Stimulated activated CD4-positive, alpha-beta T cell treated with anti-CD3 and anti-CD28 coated beads, Interleukin-12 subunit alpha, Interleukin-12 subunit beta, amount 100 ng/mL, for 4 hours (primary cell): Measurements from ENCODE around the gene LRRN1.
"Not testable (repeated sequence)": the region's sequence is repeated elsewhere in the genome, so short reads cannot be mapped to it uniquely, and the experiment has no call there.

Source experiments
- DNase-seq: peaks from one replicate; pipeline ENCODE4 v3.0.0-alpha.2; 2020

LRRN1 gene

DNA sequence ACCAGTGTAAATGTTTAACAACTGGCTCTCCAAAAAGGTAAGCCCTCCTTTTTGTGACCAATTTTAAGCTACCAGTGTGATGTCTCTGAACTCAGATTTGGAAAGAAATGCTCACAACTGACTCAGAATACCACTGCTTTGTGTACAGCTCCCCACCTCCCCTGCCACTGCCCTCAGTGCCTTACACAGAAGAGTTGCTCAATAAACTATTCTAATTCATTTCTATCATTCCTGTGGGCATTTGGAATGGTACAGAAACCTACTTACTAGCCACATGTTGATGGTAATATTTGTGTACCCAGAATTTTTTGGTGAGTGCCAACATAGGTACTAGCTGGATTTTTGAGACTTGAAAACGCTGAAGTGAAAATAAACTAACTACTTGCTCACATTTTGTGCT lies 16.0 kb downstream of the LRRN1 start:
- DNase-seq: no peak

DNA sequence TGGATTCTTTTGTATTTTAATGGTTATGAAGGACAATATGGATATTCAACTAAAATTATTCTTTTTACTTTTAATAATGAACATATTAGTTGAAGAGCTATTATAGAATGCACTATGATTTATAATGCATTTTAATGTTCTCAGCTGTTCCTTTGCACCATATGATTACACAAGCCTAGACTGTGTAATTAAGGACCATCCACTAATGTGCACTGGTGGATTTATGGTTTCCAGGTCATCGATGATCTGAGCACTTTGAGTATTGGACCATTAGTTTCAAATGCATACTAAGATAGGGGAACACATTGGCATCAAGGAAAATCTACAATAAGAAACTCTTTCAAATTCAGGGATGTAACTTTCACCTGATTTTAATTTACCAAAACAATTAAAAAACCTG lies 16.8 kb downstream of the LRRN1 start:
- DNase-seq: no peak

DNA sequence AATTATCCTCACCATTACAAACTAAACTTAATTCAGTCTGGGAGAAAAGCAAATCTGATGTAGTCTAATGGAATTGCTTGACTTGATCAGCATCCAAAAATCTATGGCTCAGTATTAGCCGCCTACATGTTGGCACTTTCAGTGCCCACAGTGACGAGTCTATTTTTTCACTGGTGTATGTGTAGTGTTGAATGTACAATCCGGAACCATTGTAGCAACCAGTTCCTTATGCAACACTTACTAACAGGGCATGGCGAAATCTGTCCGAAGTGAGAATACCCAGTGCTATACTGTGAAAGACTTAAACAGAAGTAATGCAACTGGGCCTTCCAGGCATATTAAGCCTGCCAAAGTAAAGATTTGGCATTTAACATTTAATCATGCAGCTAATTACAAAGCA lies 18.6 kb downstream of the LRRN1 start:
- DNase-seq: no peak

DNA sequence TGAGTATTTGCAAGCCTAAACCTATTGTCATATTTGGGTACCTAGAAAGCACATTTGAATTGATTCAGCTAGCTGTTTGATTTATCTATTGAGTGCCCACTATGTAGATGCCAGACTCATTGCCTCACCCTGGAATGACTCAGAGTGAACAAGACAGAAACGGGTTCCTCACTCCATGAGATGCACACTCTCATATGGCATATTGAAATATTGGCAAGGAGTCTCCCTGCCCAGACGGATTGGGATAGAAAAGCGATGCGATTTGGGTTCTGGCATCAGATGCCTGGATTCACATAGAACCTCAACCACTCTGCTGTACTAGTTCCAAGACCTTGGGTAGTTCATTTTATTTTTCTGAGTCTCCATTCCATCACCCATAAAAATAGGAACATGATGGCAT lies 22.5 kb downstream of the LRRN1 start:
- DNase-seq: no peak

DNA sequence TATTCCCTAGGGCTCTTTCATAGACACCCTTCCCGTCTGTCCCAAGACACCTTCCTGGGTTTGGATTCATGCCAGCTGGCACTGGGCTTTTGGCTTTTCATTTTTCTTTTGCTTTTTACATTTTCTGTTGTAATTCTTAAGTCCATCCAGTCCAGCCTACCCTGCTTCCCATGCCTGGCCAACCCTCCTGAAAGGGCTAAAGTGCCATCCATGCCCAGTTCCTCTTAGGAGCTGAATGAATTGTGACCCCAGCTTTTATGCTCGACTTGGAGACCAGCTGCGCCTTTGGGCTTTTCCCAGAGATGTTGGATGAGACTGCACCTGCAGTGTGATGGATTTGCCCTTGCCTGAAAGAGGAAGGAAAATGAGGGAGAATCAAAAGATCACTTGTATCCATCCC lies 25.8 kb downstream of the LRRN1 start:
- no peak for DNase-seq

DNA sequence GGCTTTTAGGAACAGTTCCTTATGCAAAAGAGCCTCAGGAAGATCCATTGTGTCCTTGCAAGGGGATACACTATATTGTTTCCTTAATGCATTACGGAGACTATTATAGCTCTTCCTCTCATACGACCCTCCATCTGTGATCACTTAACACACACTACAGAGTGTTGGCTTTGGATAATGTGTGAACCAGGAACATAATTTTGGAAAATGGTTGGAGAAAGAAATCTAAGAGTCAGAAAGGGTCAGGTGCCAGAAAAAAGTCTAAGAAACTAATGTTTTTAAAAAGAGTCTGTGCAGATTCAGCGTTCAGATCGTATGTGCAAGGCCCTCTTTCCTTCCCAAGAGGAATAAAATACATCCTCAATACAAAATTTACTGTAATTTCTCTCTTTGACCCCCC lies 27.3 kb downstream of the LRRN1 start:
- DNase-seq: no peak

DNA sequence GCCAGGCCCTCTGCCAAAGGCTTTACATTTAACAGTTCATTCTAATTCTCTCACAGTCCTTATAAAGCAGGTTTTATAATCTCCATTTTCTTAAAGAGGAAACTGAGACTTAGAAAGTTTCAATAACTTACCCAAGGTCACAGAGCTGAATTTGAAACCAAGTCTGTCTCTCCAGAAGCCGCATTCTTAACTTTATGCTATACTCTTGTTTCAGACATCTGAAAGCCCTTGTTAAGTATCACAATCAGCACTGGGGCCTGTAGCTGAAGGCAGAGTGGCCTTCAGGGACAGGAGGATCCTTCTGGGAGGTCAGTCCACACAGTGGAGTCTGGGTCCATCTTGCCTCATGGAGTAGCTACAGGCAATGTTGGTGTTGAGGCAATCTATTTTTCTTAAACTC lies 27.9 kb downstream of the LRRN1 start:
- no peak for DNase-seq

DNA sequence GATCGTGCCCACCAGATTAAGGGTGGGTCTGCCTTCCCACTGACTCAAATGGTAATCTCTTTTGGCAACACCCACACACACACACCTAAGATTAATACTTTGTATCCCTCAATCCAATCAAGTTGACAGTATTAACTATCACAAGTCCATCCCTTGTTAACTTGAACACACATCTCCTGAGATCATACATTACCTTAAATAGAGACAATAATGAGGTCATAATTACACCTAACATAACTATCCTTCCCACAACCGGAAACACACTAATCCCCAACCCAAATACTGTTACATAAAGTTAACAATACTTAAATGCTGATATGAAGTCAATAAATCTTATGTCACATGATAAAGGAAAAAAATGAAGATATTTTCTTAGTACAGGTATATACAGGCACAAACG lies 29.2 kb downstream of the LRRN1 start:
- not testable (repeated sequence) for DNase-seq

DNA sequence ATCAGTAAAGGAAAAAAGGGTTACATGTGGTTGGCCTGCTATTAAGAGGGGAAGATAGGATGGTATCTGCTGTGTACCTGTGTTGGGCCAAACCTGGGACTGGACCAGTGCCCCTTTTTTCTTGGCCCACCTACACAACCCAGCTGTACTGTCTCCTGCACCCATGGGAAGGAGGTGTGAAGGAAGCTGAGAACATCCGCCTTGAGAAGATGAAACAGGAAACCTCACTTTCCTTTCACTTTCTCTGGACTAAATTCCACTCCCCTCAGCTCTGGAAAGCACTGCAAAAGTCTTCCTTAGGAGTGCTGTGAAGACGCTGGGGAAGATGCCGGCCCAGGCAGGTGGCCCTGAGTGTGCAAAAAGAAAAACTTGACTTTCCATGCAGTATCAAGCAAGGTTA lies 37.6 kb downstream of the LRRN1 start:
- no peak for DNase-seq

DNA sequence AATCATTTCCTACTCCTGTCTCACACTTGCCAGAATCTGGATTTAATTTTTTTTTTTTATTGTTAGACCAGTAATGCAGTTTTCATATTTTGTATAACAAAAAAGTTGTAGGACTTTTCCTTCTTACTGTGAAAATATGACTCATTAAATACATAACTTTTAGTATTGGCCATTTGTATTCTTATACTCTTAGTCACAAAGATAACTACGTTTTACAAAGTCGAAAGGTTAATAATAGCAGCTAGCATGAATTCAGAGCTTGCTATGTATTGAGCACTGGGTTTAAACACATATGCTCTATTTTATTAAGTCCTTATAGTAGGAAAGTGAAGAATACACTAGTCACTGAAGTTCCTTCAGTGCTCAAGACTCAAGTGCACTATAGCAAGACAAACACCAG lies 43.1 kb downstream of the LRRN1 start:
- DNase-seq: no peak

DNA sequence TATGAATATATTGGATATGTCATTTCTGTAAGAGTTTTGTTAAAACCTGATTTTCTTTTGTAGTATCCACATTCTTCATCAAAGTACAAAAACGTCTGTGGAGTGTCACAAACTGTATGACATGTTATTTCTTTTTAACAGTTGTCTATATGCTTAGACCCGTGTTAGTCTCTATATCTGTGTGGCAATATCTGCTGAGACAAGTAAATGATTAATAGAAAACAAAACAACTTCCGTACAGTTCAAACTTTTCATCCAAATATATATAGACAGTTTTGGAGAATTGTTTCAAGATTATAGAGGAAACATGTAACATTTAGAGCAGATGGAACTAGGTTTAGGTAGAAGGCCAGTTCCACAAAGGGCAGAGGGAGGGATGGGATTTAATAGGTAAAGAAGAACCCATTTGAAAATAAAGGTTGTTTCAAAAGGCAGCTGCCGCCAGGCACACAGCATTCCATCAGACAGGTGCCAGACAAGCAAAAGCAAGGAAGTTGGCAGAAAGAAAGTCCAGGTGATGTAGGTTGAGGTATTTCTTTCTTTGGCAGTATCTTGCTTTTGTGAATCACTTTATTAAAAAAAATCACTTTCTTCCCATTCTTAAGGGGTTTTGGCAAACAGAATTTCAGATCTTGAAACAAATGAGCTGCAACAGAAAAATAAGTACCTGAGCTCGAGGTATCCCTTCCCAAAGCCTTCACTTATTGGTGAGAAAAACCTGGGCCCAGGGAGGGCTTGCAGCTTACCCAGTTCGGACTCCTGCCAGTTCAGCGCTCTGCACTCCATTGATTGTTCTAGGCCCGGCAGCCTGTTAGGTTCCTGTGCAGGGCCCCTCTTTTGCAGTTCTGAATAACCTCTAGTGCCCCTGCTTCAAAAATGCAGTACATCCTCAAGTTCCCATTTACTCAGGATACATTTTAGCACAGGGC lies 49.0 kb downstream of the LRRN1 start:
- DNase-seq: no peak

DNA sequence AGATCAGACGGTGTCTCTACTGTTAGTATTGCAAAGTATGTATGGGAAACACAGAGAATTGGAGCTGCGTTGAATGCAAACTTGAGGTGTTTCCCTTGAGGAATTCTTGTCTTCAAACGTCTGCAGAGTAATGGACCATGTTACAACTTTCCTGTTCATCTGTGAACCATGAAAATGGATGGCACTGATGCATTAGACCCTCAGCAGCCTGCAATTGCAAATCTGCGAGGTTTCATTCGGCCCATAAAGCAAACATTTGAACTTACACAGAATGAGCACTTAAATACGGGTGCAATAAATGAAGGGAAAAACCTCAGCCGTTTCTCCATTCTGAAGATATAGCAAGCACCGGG lies 49.7 kb downstream of the LRRN1 start:
- DNase-seq: no peak

DNA sequence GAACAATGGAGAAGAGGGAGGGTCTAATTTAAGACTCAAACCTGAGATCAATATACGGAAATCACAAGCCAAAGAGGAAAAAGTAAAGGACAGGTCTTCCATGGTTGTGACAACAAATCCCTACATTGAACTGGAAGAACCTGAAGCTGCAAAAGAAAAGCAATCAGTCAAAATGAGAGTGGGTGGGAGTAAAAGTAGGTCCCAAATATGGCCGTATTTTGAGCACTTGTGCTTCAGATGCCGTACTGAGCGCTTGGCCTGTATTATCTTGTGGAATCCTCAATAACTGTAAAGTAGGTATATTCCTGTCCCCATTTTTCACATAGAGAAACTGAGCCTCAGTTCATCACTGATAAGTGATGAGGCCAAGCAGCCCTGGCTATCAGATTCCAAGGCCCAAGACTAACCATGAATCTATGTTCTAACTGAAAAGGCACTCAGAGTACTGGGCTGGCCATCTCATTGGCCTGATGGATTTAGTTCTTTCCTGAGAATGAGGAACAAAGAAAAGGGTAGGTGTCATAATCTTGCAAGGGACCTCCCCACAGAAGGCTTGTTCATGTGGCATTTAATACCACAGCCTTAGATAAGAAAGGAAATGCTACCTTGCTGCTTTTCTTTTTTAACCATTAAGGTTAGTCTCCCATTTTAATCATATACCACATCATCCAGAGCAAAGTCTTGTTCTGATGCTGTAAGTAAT lies 52.5 kb downstream of the LRRN1 start:
- DNase-seq: no peak

DNA sequence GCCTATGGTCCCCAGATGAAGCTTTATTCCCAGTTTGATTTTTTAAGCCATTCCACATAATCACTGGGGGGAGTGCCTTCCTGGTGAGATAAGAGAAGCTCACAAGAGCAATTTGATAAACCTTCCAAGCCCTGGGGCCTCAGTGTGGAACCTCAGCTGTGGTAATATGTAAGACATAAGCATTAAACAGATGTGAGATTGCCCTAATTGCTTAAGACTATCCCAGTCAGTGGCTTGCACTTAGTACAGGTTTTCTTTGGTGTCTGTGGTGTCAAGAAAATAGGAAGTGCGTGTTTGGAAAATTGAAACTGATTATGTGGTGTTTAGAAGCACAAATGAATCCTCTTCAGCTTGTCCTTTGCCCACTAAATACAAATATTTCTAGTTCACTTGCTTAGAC lies 54.3 kb downstream of the LRRN1 start:
- DNase-seq: no peak

DNA sequence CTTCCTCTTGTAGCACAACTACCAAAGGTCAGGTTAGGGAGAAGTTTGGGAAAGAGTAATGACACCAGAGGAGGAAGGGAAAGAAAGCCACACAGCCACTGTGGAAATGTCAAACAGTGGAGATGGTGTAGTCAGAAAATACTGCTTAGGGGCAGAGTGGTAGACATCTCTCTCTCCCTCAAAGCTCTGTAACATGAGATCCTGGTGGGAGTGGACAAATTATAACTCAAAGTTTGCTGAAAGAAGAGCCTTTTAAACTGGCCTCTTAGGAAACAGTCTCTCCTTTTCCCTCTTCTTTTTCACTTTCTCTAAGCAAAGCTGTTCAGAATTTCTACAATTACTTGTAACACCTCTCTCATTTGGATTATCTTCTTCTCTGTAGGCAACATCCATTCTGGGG lies 55.8 kb downstream of the LRRN1 start:
- no peak for DNase-seq

DNA sequence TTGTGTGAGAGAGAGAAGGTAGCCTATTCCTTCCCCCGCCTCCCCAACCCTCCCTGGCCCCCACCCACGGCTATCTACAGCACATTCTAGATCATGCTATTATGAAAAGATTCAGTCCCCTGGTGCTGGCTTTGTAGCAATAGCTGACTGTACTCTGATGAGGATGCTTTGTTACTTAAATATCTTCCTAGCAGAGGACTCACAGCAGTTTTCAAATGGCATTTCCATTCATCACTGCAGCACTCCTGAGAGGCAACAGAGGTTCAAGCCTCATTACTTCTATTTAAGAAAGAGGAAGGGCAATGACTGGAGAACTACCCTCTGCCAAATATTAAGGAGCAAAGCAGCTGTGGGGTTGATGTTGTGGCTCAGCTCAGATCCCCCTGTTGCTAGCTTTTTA lies 61.0 kb downstream of the LRRN1 start:
- DNase-seq: no peak

DNA sequence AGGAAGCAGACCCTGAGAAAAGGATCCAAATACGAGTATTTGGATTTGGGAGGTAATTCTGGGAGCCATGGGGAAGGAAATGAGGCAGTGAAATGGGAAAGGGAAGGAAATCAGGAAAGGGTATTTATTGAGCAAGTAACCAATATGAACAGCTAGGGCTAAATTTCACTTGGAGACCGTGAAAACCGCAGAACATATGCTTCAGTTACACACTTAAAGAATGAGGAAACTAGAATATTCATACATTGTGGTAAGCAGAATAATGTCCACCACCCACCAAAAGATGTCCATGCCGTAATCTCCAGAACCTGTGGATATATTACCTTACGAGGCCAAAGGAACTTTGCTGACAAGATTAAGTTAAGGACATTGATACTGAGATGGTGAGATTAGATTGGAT lies 63.3 kb downstream of the LRRN1 start:
- DNase-seq: no peak

DNA sequence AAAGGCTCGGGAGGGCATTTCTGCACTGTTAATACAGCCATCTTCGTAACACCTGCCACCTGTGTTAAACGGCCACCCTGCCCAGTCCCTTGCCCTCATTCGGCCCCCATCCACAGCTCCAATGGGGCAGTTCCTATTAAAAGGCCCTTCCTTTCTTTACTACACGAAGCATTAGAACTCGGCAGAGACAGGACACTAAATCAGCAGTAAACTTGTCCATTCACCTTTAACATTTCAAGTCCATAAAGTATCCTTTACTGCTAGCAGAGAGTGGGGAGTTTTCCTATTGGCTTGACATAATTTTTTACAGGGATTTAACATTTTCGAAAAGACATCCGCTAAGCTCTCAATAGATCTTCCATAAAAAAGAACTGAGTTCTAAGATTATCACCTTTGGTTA lies 76.3 kb downstream of the LRRN1 start:
- DNase-seq: no peak

DNA sequence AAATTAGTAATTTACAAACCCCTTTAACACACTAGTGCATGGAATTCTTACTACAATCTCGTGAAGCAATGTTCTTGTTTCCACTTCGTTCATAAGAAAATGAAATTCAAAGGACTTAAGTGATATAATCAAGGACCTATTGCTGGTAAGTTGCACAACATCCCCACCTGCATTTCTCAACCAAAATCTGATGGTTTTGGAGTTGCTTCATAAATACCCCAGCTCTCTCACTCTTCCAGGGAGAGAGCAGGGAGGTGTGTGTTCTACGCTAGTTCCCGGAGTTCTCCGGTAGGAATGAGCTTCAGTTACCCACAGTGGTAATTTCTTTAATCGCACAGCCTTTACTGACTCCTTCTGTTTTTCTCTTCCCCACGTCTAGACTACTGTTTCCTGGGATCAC lies 81.8 kb downstream of the LRRN1 start:
- DNase-seq: no peak

DNA sequence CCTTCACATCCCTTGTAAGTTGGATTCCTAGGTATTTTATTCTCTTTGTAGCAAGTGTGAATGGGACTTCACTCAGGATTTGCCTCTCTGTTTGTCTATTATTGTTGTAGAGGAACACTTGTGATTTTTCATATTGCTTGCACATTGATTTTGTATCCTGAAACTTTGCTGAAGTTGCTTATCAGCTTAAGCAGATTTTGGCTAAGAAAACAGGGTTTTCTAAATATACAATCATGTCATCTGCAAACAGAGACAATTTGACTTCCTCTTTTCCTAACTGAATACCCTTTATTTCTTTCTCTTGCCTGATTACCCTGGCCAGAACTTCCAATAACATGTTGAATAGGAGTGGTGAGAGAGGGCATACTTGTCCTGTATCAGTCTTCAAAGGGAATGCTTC lies 88.1 kb downstream of the LRRN1 start:
- not testable (repeated sequence) for DNase-seq

DNA sequence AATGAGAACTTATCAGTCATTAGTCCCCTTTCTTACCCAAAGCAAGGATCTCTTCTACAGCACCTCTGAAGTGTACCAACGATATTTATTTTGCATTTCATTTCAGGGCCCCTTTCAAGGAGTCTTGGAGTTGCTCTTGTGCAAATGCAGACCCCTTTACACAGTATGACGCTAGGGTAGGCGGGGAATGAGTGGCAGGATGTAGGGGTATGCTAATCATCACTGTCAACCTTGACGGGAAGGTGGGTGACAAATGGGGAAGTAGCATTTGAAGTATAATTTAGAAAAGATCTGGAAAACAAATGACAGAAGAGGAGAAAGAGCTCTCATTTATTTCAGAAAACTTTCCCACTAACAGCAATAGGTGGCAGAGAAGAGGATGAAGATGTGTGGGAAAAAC lies 94.4 kb downstream of the LRRN1 start:
- no peak for DNase-seq
